IPS DF 6.9 (cell line): ENCODE results near the gene RFXAP.

Experiments used
- DNase-seq: peaks from one replicate; pipeline ENCODE4 v3.0.0-alpha.2; 2013; ENCODE audit warnings: low read depth, low spot score
- H3K27ac ChIP-seq: one replicate; pipeline ENCODE4 v1.5.1; 2013; ENCODE audit warnings: low read length, control low read depth
- H3K27me3 ChIP-seq: 2 replicates; pipeline ENCODE4 v1.6.1; 2013; ENCODE audit warnings: mild to moderate bottlenecking, low read length; ENCODE audit not compliant: control insufficient read depth, insufficient read depth
- H3K36me3 ChIP-seq: 2 replicates; pipeline ENCODE4 v1.6.1; 2013; ENCODE audit warnings: low read length; ENCODE audit not compliant: control insufficient read depth, insufficient read depth
- H3K4me1 ChIP-seq: 2 replicates; pipeline ENCODE4 v1.6.1; 2013; ENCODE audit warnings: low read length; ENCODE audit not compliant: control insufficient read depth, insufficient read depth
- H3K4me3 ChIP-seq: 2 replicates; pipeline ENCODE4 v1.5.1; 2013; ENCODE audit warnings: mild to moderate bottlenecking, low read length
- H3K9me3 ChIP-seq: 2 replicates; pipeline ENCODE4 v1.6.1; 2013; ENCODE audit warnings: low read length, inconsistent platforms; ENCODE audit not compliant: control insufficient read depth, insufficient read depth
- WGBS: extraction: QIAGEN DNeasy Blood & Tissue Kit; methylation state at CpG from one replicate; pipeline ENCODE4 v1.1.7; 2013; ENCODE audit warnings: mixed read lengths, missing lambda C conversion rate; ENCODE audit not compliant: insufficient read length, insufficient coverage; 5-methylcytosine and 5-hydroxymethylcytosine counted together

The RFXAP gene

DNA sequence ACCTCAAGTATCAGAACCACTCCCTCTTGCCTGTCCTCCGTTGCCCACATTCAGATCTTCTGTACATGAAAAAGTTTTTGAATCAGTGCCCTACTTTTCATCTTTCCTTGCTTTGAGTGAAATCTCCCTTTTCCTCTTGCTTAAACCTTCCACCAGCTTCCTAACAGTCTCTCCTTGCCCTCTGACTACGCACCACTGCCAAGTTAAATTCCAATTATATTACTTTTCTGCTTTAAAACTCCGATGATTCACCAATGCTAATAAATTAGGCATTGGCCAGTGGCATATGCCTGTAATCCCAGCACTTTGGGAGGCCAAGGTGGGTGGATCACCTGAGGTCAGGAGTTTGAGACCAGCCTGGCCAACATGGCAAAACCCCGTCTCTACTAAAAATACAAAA, 30.7 kb upstream of the RFXAP start:
- H3K4me3 ChIP-seq, result no peak overlapping the region
- H3K27me3 ChIP-seq, result no peaks in the 10 kb centered on the region
- 0 out of 2 replicates have a peak, but pooled peaks cover 1% of the 10 kb centered on the region for H3K4me1 ChIP-seq
- H3K9me3 ChIP-seq, result no peaks in the 10 kb centered on the region
- no peaks in the 10 kb centered on the region for H3K36me3 ChIP-seq
- no peak for DNase-seq
- H3K27ac ChIP-seq, result no peak overlapping the region
- no CpG with 5 or more reads among the region's 4 CpGs for WGBS

DNA sequence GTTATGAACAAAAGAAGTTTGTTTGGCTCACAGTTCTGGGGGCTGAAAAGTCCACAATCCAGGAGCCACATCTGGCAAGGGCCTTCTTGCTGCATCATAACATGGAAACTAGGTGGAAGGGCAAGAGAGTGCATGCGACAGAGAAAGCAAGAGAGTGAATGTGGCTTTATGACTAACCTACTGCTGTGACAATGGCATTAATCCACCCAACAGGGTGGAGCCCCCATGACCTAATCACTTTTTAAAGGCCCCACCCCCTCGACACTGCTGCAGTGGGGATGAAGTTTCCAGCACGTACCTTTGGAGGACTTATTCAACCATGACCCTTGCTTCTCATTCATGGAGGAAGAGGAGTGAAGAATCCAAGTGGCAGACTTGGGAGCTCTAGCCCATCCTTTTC, 30.0 kb upstream of the RFXAP start:
- Histone ChIP-seq H3K9me3 (no peaks in the 10 kb centered on the region), H3K4me3 (no peak overlapping the region), H3K4me1 (0 out of 2 replicates have a peak, but pooled peaks cover 1% of the 10 kb centered on the region), H3K36me3 (no peaks in the 10 kb centered on the region), H3K27ac (no peak overlapping the region), H3K27me3 (no peaks in the 10 kb centered on the region)
- no CpG with 5 or more reads among the region's 3 CpGs for WGBS
- no peak for DNase-seq

- Histone ChIP-seq H3K4me3 (no peak overlapping the region), H3K27me3 (no peaks in the 10 kb centered on the region), H3K9me3 (no peaks in the 10 kb centered on the region), H3K36me3 (no peaks in the 10 kb centered on the region), H3K27ac (no peak overlapping the region), H3K4me1 (0 out of 2 replicates have a peak, but pooled peaks cover 1% of the 10 kb centered on the region)
- no peak for DNase-seq
- WGBS, result no CpG with 5 or more reads among the region's 4 CpGs
Observed at GRCh38 chr13:36789730-36790129, 29.3 kb upstream of the RFXAP start.

- no peak overlapping the region for H3K27ac ChIP-seq
- WGBS, result no CpG with 5 or more reads among the region's 3 CpGs
- H3K27me3 ChIP-seq, result no peaks in the 10 kb centered on the region
- DNase-seq, result no peak
- H3K4me1 ChIP-seq, result no peaks in the 10 kb centered on the region
- H3K4me3 ChIP-seq, result no peak overlapping the region
- no peaks in the 10 kb centered on the region for H3K36me3 ChIP-seq
- H3K9me3 ChIP-seq, result no peaks in the 10 kb centered on the region
Observed at GRCh38 chr13:36794706-36795105, 24.3 kb upstream of the RFXAP start.

- WGBS, result no CpG with 5 or more reads among the region's 6 CpGs
- no peaks in the 10 kb centered on the region for H3K4me1 ChIP-seq
- H3K27me3 ChIP-seq, result no peaks in the 10 kb centered on the region
- no peak overlapping the region for H3K27ac ChIP-seq
- H3K4me3 ChIP-seq, result no peak overlapping the region
- DNase-seq, result peak; percentile 70
- H3K9me3 ChIP-seq, result no peaks in the 10 kb centered on the region
- H3K36me3 ChIP-seq, result no peaks in the 10 kb centered on the region
Observed at GRCh38 chr13:36795463-36795862, 23.6 kb upstream of the RFXAP start.

- Histone ChIP-seq H3K4me3 (no peak overlapping the region), H3K4me1 (no peaks in the 10 kb centered on the region), H3K27me3 (no peaks in the 10 kb centered on the region), H3K36me3 (no peaks in the 10 kb centered on the region), H3K9me3 (no peaks in the 10 kb centered on the region), H3K27ac (no peak overlapping the region)
- DNase-seq, result no peak
- no CpG with 5 or more reads among the region's 3 CpGs for WGBS
Observed at GRCh38 chr13:36796052-36796451, 23.0 kb upstream of the RFXAP start.

- Histone ChIP-seq H3K4me1 (no peaks in the 10 kb centered on the region), H3K4me3 (no peak overlapping the region), H3K9me3 (no peaks in the 10 kb centered on the region), H3K27me3 (no peaks in the 10 kb centered on the region), H3K36me3 (no peaks in the 10 kb centered on the region), H3K27ac (no peak overlapping the region)
- no CpG with 5 or more reads among the region's 3 CpGs for WGBS
- DNase-seq, result no peak
Observed at GRCh38 chr13:36801035-36801434, 18.0 kb upstream of the RFXAP start.

GRCh38 chr13:36804588-36804987, 14.4 kb upstream of the RFXAP start:
- no peak for DNase-seq
- H3K9me3 ChIP-seq, result no peaks in the 10 kb centered on the region
- no peak overlapping the region for H3K27ac ChIP-seq
- H3K27me3 ChIP-seq, result no peaks in the 10 kb centered on the region
- no peaks in the 10 kb centered on the region for H3K4me1 ChIP-seq
- H3K4me3 ChIP-seq, result no peak overlapping the region
- no CpG with 5 or more reads among the region's 6 CpGs for WGBS
- no peaks in the 10 kb centered on the region for H3K36me3 ChIP-seq

DNA sequence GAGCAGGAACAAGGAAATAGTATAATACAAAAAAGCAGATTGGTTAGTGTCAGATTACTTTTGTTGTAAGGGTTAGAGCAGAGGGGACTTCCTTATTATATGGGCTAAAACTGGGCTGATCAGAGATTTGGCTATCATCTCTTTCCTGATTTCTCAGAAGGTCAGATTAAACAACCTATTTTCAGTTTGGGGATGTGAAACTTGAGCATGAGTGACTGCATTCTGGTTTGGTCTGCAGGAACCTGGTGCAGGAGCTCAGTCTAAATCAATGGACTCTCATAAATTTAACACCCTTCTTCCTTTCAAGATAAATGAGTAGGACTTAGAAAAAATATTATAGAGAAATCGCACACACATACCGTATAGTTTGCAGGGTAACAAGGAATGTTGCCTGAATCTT, 12.9 kb upstream of the RFXAP start:
- no peak for DNase-seq
- Histone ChIP-seq H3K27ac (no peak overlapping the region), H3K4me3 (no peak overlapping the region), H3K9me3 (no peaks in the 10 kb centered on the region), H3K27me3 (no peaks in the 10 kb centered on the region), H3K36me3 (no peaks in the 10 kb centered on the region), H3K4me1 (no peaks in the 10 kb centered on the region)
- WGBS, result no CpG with 5 or more reads among the region's 2 CpGs

DNA sequence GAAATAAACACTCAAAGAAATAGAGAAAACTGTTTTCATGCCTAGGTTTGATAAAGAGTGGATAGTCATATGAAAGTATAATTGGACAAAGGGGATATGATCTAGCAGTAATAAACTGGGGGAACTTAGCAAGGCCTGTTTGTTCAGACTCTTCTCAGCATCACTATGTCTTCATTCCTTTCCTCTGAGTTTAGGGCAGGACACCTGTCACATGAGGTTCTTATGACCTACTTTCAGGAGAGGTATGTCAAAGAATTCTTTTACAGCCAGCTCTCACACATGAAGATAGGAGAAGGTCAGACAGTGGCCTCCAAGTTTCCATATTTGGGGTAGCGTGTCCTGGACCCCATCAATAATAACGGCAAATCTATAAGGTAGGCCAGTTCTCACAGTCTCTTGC, 11.4 kb upstream of the RFXAP start:
- no CpG with 5 or more reads among the region's 2 CpGs for WGBS
- Histone ChIP-seq H3K36me3 (no peaks in the 10 kb centered on the region), H3K4me3 (no peak overlapping the region), H3K27ac (no peak overlapping the region), H3K4me1 (no peaks in the 10 kb centered on the region), H3K27me3 (no peaks in the 10 kb centered on the region), H3K9me3 (no peaks in the 10 kb centered on the region)
- DNase-seq, result no peak

DNA sequence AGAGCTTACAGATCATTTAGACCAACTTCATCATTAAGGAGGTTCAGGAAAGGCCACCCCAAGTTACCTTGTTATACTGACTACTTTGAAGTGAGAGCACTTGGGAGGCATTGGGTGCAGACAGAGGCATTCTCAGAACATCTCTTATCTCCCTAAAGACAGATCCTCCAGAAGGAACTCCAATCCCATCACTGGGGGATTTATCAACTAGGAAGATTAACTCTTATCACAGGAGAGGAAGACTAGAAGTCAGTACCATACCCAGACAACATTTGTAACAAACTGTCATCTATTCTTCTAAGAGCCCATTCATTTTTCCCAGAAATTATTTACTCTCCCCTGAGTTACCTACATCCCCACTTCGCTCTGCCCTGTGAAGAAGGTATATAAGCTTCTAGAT, 5.8 kb upstream of the RFXAP start:
- Histone ChIP-seq H3K36me3 (no peaks in the 10 kb centered on the region), H3K4me1 (no peaks in the 10 kb centered on the region), H3K4me3 (no peak overlapping the region), H3K27me3 (no peaks in the 10 kb centered on the region), H3K9me3 (no peaks in the 10 kb centered on the region), H3K27ac (no peak overlapping the region)
- no peak for DNase-seq
- no CpG with 5 or more reads among the region's 1 CpG for WGBS
